Mesendoderm (in vitro differentiated cells): ENCODE data around the gene MFSD11.
A peak's percentile ranks its signal among the peaks of the same experiment; 100 is the strongest.
"Not testable (repeated sequence)": the region's sequence is repeated elsewhere in the genome, so short reads cannot be mapped to it uniquely, and the experiment has no call there.

Experiments used
- DNase-seq: peaks from one replicate; pipeline ENCODE4 v3.0.0; 2013
- H2AK5ac ChIP-seq: 2 replicates; pipeline ENCODE4 v1.6.1; 2013; ENCODE audit warnings: low read length, inconsistent platforms
- H2BK120ac ChIP-seq: 2 replicates; pipeline ENCODE4 v1.6.1; 2013; ENCODE audit warnings: low read depth, mild to moderate bottlenecking, low read length, moderate library complexity, mixed read lengths
- H2BK15ac ChIP-seq: replicated peaks from 2 replicates; pipeline ENCODE4 v1.6.1; 2013; ENCODE audit warnings: low read depth, mild to moderate bottlenecking, moderate library complexity
- H2BK5ac ChIP-seq: 2 replicates; pipeline ENCODE4 v1.6.1; 2013; ENCODE audit warnings: low read length, inconsistent platforms
- H3K18ac ChIP-seq: 2 replicates; pipeline ENCODE4 v1.6.1; 2013; ENCODE audit warnings: mild to moderate bottlenecking, low read length, mixed read lengths
- H3K23ac ChIP-seq: one replicate; pipeline ENCODE4 v1.6.1; 2013; ENCODE audit warnings: low read length
- H3K27ac ChIP-seq: 2 replicates; pipeline ENCODE4 v1.5.1; 2013; ENCODE audit warnings: low read depth, mild to moderate bottlenecking, inconsistent platforms, low read length, moderate library complexity
- H3K27me3 ChIP-seq: 2 replicates; pipeline ENCODE4 v1.6.1; 2013; ENCODE audit warnings: low read length, control low read depth, mild to moderate bottlenecking, inconsistent platforms; ENCODE audit not compliant: insufficient read depth, poor library complexity
- H3K36me3 ChIP-seq: 2 replicates; pipeline ENCODE4 v1.6.1; 2013; ENCODE audit warnings: low read length, inconsistent platforms; ENCODE audit not compliant: control insufficient read depth, insufficient read depth
- H3K4ac ChIP-seq: one replicate; pipeline ENCODE4 v1.6.1; 2013; ENCODE audit warnings: low read depth, mild to moderate bottlenecking, low read length, moderate library complexity
- H3K4me1 ChIP-seq: 2 replicates; pipeline ENCODE4 v1.6.1; 2013; ENCODE audit warnings: low read depth, low read length, inconsistent platforms; ENCODE audit not compliant: control insufficient read depth
- H3K4me2 ChIP-seq: 2 replicates; pipeline ENCODE4 v1.6.1; 2013; ENCODE audit warnings: low read length
- H3K4me3 ChIP-seq: 2 replicates; pipeline ENCODE4 v1.5.1; 2013; ENCODE audit warnings: mild to moderate bottlenecking, low read length
- H3K56ac ChIP-seq: one replicate; pipeline ENCODE4 v1.6.1; 2013; ENCODE audit warnings: low read length
- H3K79me1 ChIP-seq: 2 replicates; pipeline ENCODE4 v1.6.1; 2013; ENCODE audit warnings: low read length, inconsistent platforms
- H3K79me2 ChIP-seq: 2 replicates; pipeline ENCODE4 v1.6.1; 2013; ENCODE audit warnings: mild to moderate bottlenecking, low read length; ENCODE audit not compliant: control insufficient read depth, insufficient read depth
- H3K9ac ChIP-seq: 2 replicates; pipeline ENCODE4 v1.6.1; 2013; ENCODE audit warnings: low read length, inconsistent platforms
- H4K5ac ChIP-seq: one replicate; pipeline ENCODE4 v1.6.1; 2013; ENCODE audit warnings: low read length
- H4K8ac ChIP-seq: one replicate; pipeline ENCODE4 v1.6.1; 2013; ENCODE audit warnings: low read depth, mild to moderate bottlenecking, control low read depth, low read length, moderate library complexity
- WGBS: extraction: QIAGEN DNeasy Blood & Tissue Kit; methylation state at CpG from one replicate; pipeline ENCODE4 v1.1.7; 2013; ENCODE audit warnings: low lambda C conversion rate, missing lambda C conversion rate; ENCODE audit not compliant: insufficient coverage; ENCODE audit errors: extremely low coverage; 5-methylcytosine and 5-hydroxymethylcytosine counted together

Gene MFSD11

DNA sequence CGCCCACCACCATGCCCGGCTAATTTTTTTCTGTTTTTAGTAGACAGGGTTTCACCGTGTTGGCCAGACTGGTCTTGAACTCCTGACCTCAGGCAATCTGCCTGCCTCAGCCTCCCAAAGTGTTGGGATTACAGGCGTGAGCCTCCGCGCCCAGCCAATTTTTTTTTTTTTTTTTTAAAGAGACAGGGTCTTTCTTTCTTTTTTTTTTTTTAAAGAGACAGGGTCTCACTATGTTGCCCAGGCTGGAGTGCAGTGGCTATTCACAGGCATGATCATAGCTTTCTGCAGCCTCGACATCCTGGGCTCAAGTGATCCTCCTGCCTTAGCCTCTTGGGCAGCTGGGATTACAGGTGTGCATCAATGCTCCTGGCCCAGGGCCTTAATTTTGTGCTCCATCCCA is 25.6 kb upstream of the MFSD11 start:
- H3K27ac ChIP-seq, H3K79me1 ChIP-seq, H3K4ac ChIP-seq, H2AK5ac ChIP-seq, H3K36me3 ChIP-seq, H3K79me2 ChIP-seq, H2BK5ac ChIP-seq, H4K5ac ChIP-seq, H2BK15ac ChIP-seq, H3K27me3 ChIP-seq, H3K18ac ChIP-seq, H3K4me3 ChIP-seq, H3K23ac ChIP-seq, H3K9ac ChIP-seq, H4K8ac ChIP-seq, DNase-seq, H2BK120ac ChIP-seq, H3K4me2 ChIP-seq, H3K56ac ChIP-seq: not testable (repeated sequence)
- WGBS: no CpG with 5 or more reads among the region's 7 CpGs
- H3K4me1 ChIP-seq: peaks cover 10% of the 10 kb centered on the region

DNA sequence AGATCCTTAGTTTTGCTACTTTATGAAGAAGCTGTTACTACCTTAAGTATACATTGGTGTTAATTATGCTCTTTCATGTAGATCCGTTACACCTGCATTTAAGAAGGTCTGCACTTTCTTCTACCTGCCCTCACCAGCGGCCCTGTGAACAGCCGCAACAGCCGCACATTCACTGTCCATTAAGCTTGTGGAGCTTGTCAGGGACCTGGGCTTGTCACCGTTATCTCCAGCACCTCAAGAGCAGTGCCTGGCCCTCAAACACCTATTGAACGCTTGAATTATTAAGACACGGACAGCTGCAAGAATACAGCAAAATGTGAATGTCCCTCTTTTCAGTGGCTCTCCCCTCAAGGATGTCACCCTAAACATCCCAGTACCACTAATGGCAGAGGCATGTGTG is 24.2 kb upstream of the MFSD11 start:
- no peak overlapping the region for H2AK5ac ChIP-seq
- peaks cover 5% of the 10 kb centered on the region for H3K4me1 ChIP-seq
- no peak overlapping the region for H3K4ac ChIP-seq
- no peak overlapping the region for H3K56ac ChIP-seq
- H4K5ac ChIP-seq: no peak overlapping the region
- peaks cover 10% of the 10 kb centered on the region for H3K36me3 ChIP-seq
- H3K79me1 ChIP-seq: no peaks in the 10 kb centered on the region
- no peak overlapping the region for H3K18ac ChIP-seq
- H3K9ac ChIP-seq: no peak overlapping the region
- no peak overlapping the region for H2BK5ac ChIP-seq
- H2BK120ac ChIP-seq: no peak overlapping the region
- H3K27me3 ChIP-seq: peaks cover 3% of the 10 kb centered on the region
- H3K27ac ChIP-seq: no peak overlapping the region
- no peaks in the 10 kb centered on the region for H3K79me2 ChIP-seq
- WGBS: no CpG with 5 or more reads among the region's 7 CpGs
- H2BK15ac ChIP-seq: no peak overlapping the region
- H4K8ac ChIP-seq: no peak overlapping the region
- no peak overlapping the region for H3K4me2 ChIP-seq
- DNase-seq: no peak
- no peak overlapping the region for H3K4me3 ChIP-seq
- H3K23ac ChIP-seq: no peak overlapping the region

DNA sequence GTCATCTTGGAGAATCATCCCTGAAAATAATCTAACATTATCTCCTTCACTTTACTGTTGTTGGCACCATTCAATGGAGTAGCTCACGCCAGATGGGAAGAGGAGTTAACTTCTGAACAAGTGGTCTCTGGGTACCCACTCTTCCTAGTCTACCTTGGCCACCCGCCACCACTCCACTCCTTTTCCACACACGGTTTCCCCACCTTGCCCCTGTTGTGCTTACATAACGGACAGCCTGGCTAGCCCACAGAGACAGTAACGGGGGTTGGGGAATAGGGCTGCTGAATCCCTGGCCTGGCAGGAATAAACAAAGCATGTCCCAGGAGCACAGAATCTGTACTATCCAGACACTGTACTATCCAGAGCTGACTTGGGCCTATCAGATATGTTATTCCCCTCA is 23.6 kb upstream of the MFSD11 start:
- H3K23ac ChIP-seq: no peak overlapping the region
- H2AK5ac ChIP-seq: no peak overlapping the region
- peaks cover 5% of the 10 kb centered on the region for H3K4me1 ChIP-seq
- H3K36me3 ChIP-seq: peaks cover 11% of the 10 kb centered on the region
- peaks cover 3% of the 10 kb centered on the region for H3K27me3 ChIP-seq
- no peak overlapping the region for H3K4me2 ChIP-seq
- no peak for DNase-seq
- H4K5ac ChIP-seq: no peak overlapping the region
- no peaks in the 10 kb centered on the region for H3K79me1 ChIP-seq
- H3K9ac ChIP-seq: no peak overlapping the region
- H4K8ac ChIP-seq: no peak overlapping the region
- H3K18ac ChIP-seq: no peak overlapping the region
- H2BK5ac ChIP-seq: no peak overlapping the region
- H3K4ac ChIP-seq: no peak overlapping the region
- H3K27ac ChIP-seq: no peak overlapping the region
- no peak overlapping the region for H2BK120ac ChIP-seq
- H3K79me2 ChIP-seq: no peaks in the 10 kb centered on the region
- no CpG with 5 or more reads among the region's 5 CpGs for WGBS
- no peak overlapping the region for H3K4me3 ChIP-seq
- no peak overlapping the region for H3K56ac ChIP-seq
- no peak overlapping the region for H2BK15ac ChIP-seq

DNA sequence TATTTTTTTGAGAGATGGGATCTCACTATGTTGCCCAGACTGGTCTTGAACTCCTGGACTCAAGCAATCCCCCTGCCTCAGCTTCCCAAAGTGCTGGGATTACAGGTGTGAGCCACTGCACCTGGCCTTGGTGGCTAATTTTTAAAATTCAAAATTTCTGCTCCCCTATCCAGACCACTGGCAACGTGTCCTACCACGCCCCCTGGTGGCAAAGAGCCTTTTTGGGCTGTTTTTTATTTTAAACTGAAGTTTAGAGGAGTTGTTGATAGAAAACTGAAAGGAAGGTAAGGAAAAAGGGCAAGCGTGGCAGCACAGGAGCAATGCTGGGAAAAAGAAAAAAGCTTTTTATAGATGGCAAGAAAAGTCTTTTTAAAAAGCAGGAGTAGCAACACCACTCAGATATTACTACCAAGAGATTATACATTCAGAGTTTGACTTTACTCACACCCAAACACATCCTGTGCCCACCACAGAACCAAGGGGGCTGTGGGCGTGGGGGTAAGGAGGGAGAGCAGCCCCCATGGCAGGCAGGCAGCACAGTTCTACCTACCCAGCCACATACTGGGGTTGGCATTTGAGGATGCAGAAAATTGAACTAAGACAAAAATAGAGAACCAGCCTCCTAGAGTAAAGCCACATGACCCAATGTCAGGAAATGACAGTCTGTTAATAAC is 23.0 kb upstream of the MFSD11 start:
- Histone ChIP-seq H3K4me3 (no peak overlapping the region), H4K8ac (no peak overlapping the region), H4K5ac (no peak overlapping the region), H3K23ac (no peak overlapping the region), H3K36me3 (peaks cover 12% of the 10 kb centered on the region), H3K27me3 (no peaks in the 10 kb centered on the region), H3K79me2 (no peaks in the 10 kb centered on the region), H2AK5ac (no peak overlapping the region), H2BK5ac (no peak overlapping the region), H2BK120ac (no peak overlapping the region), H3K79me1 (no peaks in the 10 kb centered on the region), H3K4me2 (no peak overlapping the region), H3K9ac (no peak overlapping the region), H3K4me1 (no peaks in the 10 kb centered on the region), H3K4ac (no peak overlapping the region), H2BK15ac (no peak overlapping the region), H3K27ac (no peak overlapping the region), H3K56ac (no peak overlapping the region), H3K18ac (no peak overlapping the region)
- no CpG with 5 or more reads among the region's 4 CpGs for WGBS
- DNase-seq: peak; percentile 48

DNA sequence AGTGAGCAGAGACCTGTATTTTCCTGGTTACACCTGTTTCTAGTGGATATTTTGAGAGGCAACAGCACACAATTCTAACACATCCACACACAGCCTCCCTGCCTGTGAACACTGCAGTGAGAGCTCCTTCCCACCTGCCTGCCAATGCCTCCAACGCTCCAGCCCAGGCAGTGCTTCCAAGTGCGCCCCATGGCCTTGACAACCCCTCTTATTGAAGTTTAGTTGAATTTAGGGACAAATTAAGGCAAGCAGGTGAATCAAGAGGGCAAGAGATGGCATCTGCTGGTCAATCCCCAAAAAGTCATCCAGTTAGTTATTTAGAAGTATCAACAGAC is 22.5 kb upstream of the MFSD11 start:
- Histone ChIP-seq H2BK120ac (no peak overlapping the region), H3K56ac (no peak overlapping the region), H2BK15ac (no peak overlapping the region), H3K18ac (no peak overlapping the region), H3K23ac (no peak overlapping the region), H2BK5ac (no peak overlapping the region), H3K4ac (no peak overlapping the region), H3K79me1 (no peaks in the 10 kb centered on the region), H3K79me2 (no peaks in the 10 kb centered on the region), H3K9ac (no peak overlapping the region), H3K4me3 (no peak overlapping the region), H3K27me3 (no peaks in the 10 kb centered on the region), H3K4me1 (no peaks in the 10 kb centered on the region), H4K5ac (no peak overlapping the region), H3K27ac (no peak overlapping the region), H2AK5ac (no peak overlapping the region), H3K4me2 (no peak overlapping the region), H3K36me3 (peaks cover 17% of the 10 kb centered on the region), H4K8ac (no peak overlapping the region)
- no peak for DNase-seq
- WGBS: no CpG with 5 or more reads among the region's 2 CpGs

DNA sequence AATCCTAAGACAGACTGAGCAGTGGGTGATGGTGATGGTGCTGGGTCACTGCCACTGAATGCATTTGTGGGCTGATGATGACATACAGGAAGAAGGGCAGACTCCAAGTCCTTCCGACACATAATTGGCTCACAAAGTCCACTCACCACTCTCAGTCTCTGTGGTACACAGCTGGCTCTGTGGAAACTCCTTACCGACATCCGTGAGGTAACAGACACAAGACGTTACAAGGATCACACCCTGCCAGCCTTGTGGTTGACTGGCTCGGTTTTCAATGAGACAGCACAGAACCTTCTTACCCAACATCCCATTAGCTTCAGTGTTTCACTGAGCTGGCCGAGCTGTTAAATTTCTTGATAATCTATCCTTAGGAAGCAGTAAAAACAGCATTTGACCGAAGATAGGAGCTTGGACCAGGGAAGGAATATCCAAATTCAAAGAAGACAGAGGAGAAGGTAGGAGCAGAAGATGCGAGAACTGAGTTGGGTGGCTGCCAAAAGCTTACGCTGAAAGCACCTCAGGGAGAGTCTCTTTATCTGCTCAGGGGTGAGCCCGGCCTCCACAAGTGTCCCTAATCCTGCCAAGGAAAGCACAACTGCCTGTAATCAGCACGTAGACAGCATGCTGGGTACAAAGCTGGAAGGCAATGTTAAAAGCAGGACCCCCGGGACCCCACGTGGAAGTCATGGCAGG is 21.6 kb upstream of the MFSD11 start:
- H3K79me2 ChIP-seq: no peaks in the 10 kb centered on the region
- H3K18ac ChIP-seq: no peak overlapping the region
- no peak overlapping the region for H3K4ac ChIP-seq
- H4K8ac ChIP-seq: no peak overlapping the region
- H3K36me3 ChIP-seq: peaks cover 21% of the 10 kb centered on the region
- H3K79me1 ChIP-seq: no peaks in the 10 kb centered on the region
- no peak overlapping the region for H2BK5ac ChIP-seq
- no peak overlapping the region for H3K4me3 ChIP-seq
- WGBS: no CpG with 5 or more reads among the region's 13 CpGs
- H2AK5ac ChIP-seq: no peak overlapping the region
- H2BK15ac ChIP-seq: no peak overlapping the region
- H3K27ac ChIP-seq: no peak overlapping the region
- no peak overlapping the region for H3K9ac ChIP-seq
- H2BK120ac ChIP-seq: no peak overlapping the region
- no peak overlapping the region for H3K23ac ChIP-seq
- no peak overlapping the region for H3K4me2 ChIP-seq
- no peaks in the 10 kb centered on the region for H3K4me1 ChIP-seq
- no peaks in the 10 kb centered on the region for H3K27me3 ChIP-seq
- no peak for DNase-seq
- H4K5ac ChIP-seq: no peak overlapping the region
- H3K56ac ChIP-seq: no peak overlapping the region
